Thyroid gland (tissue), 4 donors: ENCODE data around the gene CDKN3.

Source experiments
- POLR2A ChIP-seq, 2 donors: fragments of 450-650 bp; IDR thresholded peaks; one replicate each; pipeline ENCODE4 v1.6.1; 2017; ENCODE audit warnings: antibody characterized with exemption in 2 of 2, mild to moderate bottlenecking in 2 of 2, moderate library complexity in 1 of 2
- TF ChIP-seq, protein P1 (sequence below), 6 experiments: fragments of 200-600 bp in 3 of 6; fragments of 450-650 bp in 3 of 6; sonication (generic) in 3 of 6; IDR thresholded peaks; one replicate each; pipeline ENCODE4 v1.5.1; 2016 to 2019; ENCODE audit warnings: antibody characterized with exemption in 6 of 6, mild to moderate bottlenecking in 2 of 6, inconsistent platforms in 1 of 6, moderate library complexity in 1 of 6

DNA sequence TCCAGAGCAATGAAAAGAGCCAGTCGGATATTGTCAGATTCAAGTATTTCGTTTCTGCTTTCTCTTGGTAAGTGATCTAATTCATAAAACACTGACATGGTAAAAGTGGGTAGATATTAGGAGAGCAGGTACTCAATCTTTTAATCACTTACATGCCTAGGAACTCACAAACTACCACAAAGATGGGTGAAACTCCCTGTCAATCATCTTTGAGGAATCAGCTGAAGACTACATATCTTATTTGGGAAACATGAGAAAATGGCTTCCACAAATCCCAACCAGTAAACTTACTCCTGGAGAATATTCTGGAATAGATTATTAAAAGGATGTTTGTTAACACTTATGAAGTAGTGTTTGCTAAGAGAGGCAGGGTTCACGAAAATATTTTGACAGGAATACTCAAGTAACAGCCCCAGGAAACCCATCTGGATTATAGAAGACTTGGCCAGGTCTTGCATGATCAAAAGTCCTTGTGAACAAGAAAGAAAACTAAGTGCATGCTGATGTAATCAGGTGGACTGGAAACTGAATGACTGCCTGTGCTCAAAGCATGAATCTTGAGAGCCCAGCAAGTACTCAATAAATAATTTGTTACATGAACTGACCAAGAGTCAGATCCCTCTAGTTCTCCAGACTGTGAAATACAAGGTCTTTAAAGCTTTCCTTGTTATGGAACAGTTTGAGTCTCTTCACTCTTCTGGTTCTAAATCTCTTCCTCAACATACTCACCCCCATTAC, 28.9 kb downstream of the CDKN3 start:
- TF ChIP-seq, protein P1, sequence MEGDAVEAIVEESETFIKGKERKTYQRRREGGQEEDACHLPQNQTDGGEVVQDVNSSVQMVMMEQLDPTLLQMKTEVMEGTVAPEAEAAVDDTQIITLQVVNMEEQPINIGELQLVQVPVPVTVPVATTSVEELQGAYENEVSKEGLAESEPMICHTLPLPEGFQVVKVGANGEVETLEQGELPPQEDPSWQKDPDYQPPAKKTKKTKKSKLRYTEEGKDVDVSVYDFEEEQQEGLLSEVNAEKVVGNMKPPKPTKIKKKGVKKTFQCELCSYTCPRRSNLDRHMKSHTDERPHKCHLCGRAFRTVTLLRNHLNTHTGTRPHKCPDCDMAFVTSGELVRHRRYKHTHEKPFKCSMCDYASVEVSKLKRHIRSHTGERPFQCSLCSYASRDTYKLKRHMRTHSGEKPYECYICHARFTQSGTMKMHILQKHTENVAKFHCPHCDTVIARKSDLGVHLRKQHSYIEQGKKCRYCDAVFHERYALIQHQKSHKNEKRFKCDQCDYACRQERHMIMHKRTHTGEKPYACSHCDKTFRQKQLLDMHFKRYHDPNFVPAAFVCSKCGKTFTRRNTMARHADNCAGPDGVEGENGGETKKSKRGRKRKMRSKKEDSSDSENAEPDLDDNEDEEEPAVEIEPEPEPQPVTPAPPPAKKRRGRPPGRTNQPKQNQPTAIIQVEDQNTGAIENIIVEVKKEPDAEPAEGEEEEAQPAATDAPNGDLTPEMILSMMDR (IDR thresholded peaks at IDR 0.05) = no peak
- no peak for TF ChIP-seq POLR2A (IDR thresholded peaks at IDR 0.05)
